ENCODE data around the gene MRM3. TPM values are rescaled to one million over a fixed set of nuclear protein-coding genes. Genes with fewer than 3 reads are reported as not detected.
A peak's percentile ranks its signal among the peaks of the same experiment; 100 is the strongest.
"Not testable (repeated sequence)": the region's sequence is repeated elsewhere in the genome, so short reads cannot be mapped to it uniquely, and the experiment has no call there.

Gene MRM3
- total and polyA plus RNA-seq, 4 donors, result 8.5 to 17.5 (median 15.4) TPM

GRCh38 chr17:752620-753219 is 29.4 kb upstream of the MRM3 start (continued):
- TF ChIP-seq ZBTB33 (IDR thresholded peaks at IDR 0.05), result no peak
- TF ChIP-seq FOXA2 (IDR thresholded peaks at IDR 0.05), result no peak
- no peak for TF ChIP-seq HNF4A (conservative IDR thresholded peaks at IDR 0.05)
- peak; percentile 39 for TF ChIP-seq YY1 (IDR thresholded peaks at IDR 0.05)
- TF ChIP-seq GABPA (IDR thresholded peaks at IDR 0.05 in 1 of 2, conservative IDR thresholded peaks at IDR 0.05 in 1 of 2), result no peak

GRCh38 chr17:753418-753817 is 28.7 kb upstream of the MRM3 start:
- Histone ChIP-seq H3K27me3 (ENCODE audit: control insufficient read depth in 4 of 4, insufficient read depth in 4 of 4, low read length in 3 of 4) (no peaks in the 10 kb centered on the region), H3K9ac (ENCODE audit: low read depth in 1 of 2, low read length in 2 of 2) (no peak overlapping the region), H3K36me3 (ENCODE audit: control insufficient read depth in 4 of 4, insufficient read depth in 3 of 4, low read depth in 1 of 4, low read length in 3 of 4) (peaks cover 0 to 12% (median 3%) of the 10 kb centered on the region in 4 donors), H3K27ac (ENCODE audit: low read depth in 1 of 2, low read length in 2 of 2) (no peak overlapping the region), H3K4me3 (ENCODE audit: low read depth in 1 of 3, low read length in 3 of 3) (no peak overlapping the region), H3K9me3 (ENCODE audit: control insufficient read depth in 4 of 4, low read length in 3 of 4) (no peaks in the 10 kb centered on the region), H3K4me1 (ENCODE audit: control insufficient read depth in 4 of 4, insufficient read depth in 4 of 4, low read length in 3 of 4) (peaks cover 6 to 17% (median 11%) of the 10 kb centered on the region in 4 donors)
- no peak for DNase-seq (ENCODE audit: low spot score)
- WGBS, result 89% methylated on average over 13 of the region's 13 CpGs
- TF ChIP-seq FOXA1 (IDR thresholded peaks at IDR 0.05) (no peak), YY1 (IDR thresholded peaks at IDR 0.05) (peak; percentile 3)

GRCh38 chr17:755319-755961 is 26.7 kb upstream of the MRM3 start:
- H3K27me3 ChIP-seq (ENCODE audit: control insufficient read depth in 4 of 4, insufficient read depth in 4 of 4, low read length in 3 of 4); H3K27ac ChIP-seq (ENCODE audit: low read depth in 1 of 2, low read length in 2 of 2); H3K9ac ChIP-seq (ENCODE audit: low read depth in 1 of 2, low read length in 2 of 2); H3K9me3 ChIP-seq (ENCODE audit: control insufficient read depth in 4 of 4, low read length in 3 of 4); H3K4me3 ChIP-seq (ENCODE audit: low read depth in 1 of 3, low read length in 3 of 3); DNase-seq (ENCODE audit: low spot score): not testable (repeated sequence)
- peaks cover 6 to 17% (median 11%) of the 10 kb centered on the region in 4 donors for H3K4me1 ChIP-seq (ENCODE audit: control insufficient read depth in 4 of 4, insufficient read depth in 4 of 4, low read length in 3 of 4)
- peaks cover 1 to 19% (median 10%) of the 10 kb centered on the region in 4 donors for H3K36me3 ChIP-seq (ENCODE audit: control insufficient read depth in 4 of 4, insufficient read depth in 3 of 4, low read depth in 1 of 4, low read length in 3 of 4)
- 98% methylated on average over 9 of the region's 9 CpGs for WGBS

- H3K36me3 ChIP-seq (ENCODE audit: control insufficient read depth in 4 of 4, insufficient read depth in 3 of 4, low read depth in 1 of 4, low read length in 3 of 4), result peaks cover 1 to 24% (median 11%) of the 10 kb centered on the region in 4 donors
- H3K4me3 ChIP-seq (ENCODE audit: low read depth in 1 of 3, low read length in 3 of 3); DNase-seq (ENCODE audit: low spot score); H3K9me3 ChIP-seq (ENCODE audit: control insufficient read depth in 4 of 4, low read length in 3 of 4); H3K9ac ChIP-seq (ENCODE audit: low read depth in 1 of 2, low read length in 2 of 2); H3K27ac ChIP-seq (ENCODE audit: low read depth in 1 of 2, low read length in 2 of 2); H3K27me3 ChIP-seq (ENCODE audit: control insufficient read depth in 4 of 4, insufficient read depth in 4 of 4, low read length in 3 of 4): not testable (repeated sequence)
- WGBS, result 83% methylated on average over 15 of the region's 15 CpGs
- H3K4me1 ChIP-seq (ENCODE audit: control insufficient read depth in 4 of 4, insufficient read depth in 4 of 4, low read length in 3 of 4), result peaks cover 2 to 10% (median 7%) of the 10 kb centered on the region in 4 donors
Measured at GRCh38 chr17:756010-756567, 26.1 kb upstream of the MRM3 start.

GRCh38 chr17:759964-760363 is 22.2 kb upstream of the MRM3 start:
- H3K4me1 ChIP-seq (ENCODE audit: control insufficient read depth in 4 of 4, insufficient read depth in 4 of 4, low read length in 3 of 4), result no peaks in the 10 kb centered on the region
- peaks cover 4 to 39% (median 20%) of the 10 kb centered on the region in 4 donors for H3K36me3 ChIP-seq (ENCODE audit: control insufficient read depth in 4 of 4, insufficient read depth in 3 of 4, low read depth in 1 of 4, low read length in 3 of 4)
- no peaks in the 10 kb centered on the region for H3K9me3 ChIP-seq (ENCODE audit: control insufficient read depth in 4 of 4, low read length in 3 of 4)
- H3K9ac ChIP-seq (ENCODE audit: low read depth in 1 of 2, low read length in 2 of 2), result no peak overlapping the region
- DNase-seq (ENCODE audit: low spot score), result no peak
- 95% methylated on average over 5 of the region's 5 CpGs for WGBS
- H3K4me3 ChIP-seq (ENCODE audit: low read depth in 1 of 3, low read length in 3 of 3), result no peak overlapping the region
- no peak overlapping the region for H3K27ac ChIP-seq (ENCODE audit: low read depth in 1 of 2, low read length in 2 of 2)
- H3K27me3 ChIP-seq (ENCODE audit: control insufficient read depth in 4 of 4, insufficient read depth in 4 of 4, low read length in 3 of 4), result no peaks in the 10 kb centered on the region
- no peak for TF ChIP-seq HNF4G (IDR thresholded peaks at IDR 0.05)
- TF ChIP-seq NR2F2 (IDR thresholded peaks at IDR 0.05), result no peak
- TF ChIP-seq ZBTB33 (IDR thresholded peaks at IDR 0.05), result no peak
- TF ChIP-seq RAD21 (IDR thresholded peaks at IDR 0.05), result no peak
- TF ChIP-seq FOXA2 (IDR thresholded peaks at IDR 0.05), result no peak
- TF ChIP-seq EGR1 (IDR thresholded peaks at IDR 0.05; ENCODE audit: low read depth in 2 of 2), result no peak
- no peak for TF ChIP-seq SP1 (IDR thresholded peaks at IDR 0.05)
- TF ChIP-seq RXRA (IDR thresholded peaks at IDR 0.05), result no peak
- no peak for TF ChIP-seq TAF1 (conservative IDR thresholded peaks at IDR 0.05)
- TF ChIP-seq CTCF (IDR thresholded peaks at IDR 0.05; ENCODE audit: low read depth, low read length, missing input control), result no peak
- TF ChIP-seq HNF4A (conservative IDR thresholded peaks at IDR 0.05), result no peak
- no peak for TF ChIP-seq JUND (IDR thresholded peaks at IDR 0.05)
- TF ChIP-seq FOXA1 (IDR thresholded peaks at IDR 0.05), result no peak

All from liver (tissue), 9 donors.